HG03469 (cell line): ENCODE data around the gene ANKUB1.

Experiments used
- ATAC-seq: cut with Tn5 transposase; IDR thresholded peaks from one replicate; pipeline ENCODE4 v1.9.1; 2021; ENCODE audit warnings: mild to moderate bottlenecking, moderate library complexity, moderate number of reproducible peaks; ENCODE audit not compliant: unreplicated experiment

The ANKUB1 gene

DNA sequence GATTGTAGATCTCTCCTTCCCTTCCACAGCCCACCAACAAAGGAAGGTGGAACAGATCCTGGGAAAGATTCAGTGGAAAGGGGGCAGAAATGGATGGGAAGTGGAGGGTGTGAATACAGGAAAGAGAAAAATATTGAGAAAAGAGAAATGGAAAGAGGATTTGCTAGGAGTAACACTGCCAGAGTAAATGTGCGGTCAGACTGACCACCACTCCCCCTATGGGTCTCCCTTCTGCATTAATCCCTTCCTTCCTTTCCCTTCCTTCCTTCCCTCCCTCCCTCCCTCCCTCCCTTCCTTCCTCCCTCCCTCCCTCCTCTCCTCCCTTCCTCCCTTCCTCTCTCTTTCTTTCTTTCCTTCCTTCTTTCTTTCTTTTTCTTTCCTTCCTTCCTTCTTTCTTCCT is 28.1 kb downstream of the ANKUB1 start:
- no peak for ATAC-seq

DNA sequence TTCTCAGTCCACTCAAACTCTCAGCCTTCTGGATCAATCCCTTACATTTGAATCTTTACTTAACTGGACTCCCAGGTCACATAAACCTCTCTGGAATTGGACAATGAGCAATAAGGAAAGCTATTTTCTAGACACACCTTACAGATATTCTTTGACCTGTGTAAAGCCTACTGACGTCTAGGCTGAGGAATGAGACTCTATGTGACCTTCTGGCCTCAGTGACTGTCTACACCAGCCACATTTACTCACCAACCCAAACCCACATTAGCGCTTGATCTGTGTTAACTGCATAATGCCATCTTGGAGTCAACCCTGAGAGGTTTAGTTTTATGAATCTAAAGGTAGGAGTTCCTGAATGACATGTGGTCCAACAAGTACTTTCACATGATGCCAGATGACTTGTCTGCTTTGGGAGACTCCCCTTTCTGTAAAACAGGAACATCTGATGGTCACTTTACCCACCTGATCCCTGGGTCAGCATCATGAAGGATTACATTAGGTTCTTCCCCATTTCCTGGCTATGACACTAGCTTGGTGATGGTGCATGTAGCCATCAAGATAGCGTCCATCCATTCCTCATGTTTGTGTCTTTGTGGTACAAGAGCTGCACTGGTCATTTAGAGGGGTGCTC is 28.7 kb downstream of the ANKUB1 start:
- no peak for ATAC-seq

DNA sequence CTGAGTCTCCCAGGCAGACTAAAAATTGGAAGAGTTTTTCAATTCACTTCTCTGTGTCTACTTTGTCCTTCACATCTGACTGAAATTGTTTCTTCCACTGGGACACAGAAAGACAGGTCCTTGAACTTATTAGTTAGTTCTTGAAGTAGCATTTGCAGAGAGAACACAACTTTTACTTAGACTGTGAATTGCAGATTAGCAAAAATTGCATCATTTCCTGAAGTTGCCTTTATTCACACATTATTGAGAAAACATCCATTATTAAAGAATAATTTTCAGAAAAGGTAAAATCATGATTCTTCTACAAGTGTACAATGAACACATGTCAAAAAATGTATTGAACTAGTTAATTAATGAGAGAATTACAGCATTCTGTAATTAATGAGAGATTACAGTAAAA is 38.6 kb downstream of the ANKUB1 start:
- ATAC-seq: no peak

DNA sequence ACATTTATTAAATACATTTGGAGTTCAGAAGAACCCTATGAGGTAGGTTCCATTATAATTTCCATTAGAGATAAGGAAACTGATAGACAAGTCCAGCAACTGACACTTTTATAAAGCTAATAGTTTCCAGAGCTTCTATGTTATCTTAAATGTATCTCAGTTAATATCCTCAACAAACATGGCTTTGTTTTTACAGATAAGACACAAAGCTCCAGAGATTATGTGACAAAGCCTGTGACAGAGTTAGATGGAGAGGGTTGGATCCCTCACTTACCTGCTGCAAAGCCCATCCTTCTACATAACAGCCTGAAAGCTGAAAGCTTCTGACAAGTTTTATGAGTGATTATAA is 39.6 kb downstream of the ANKUB1 start:
- ATAC-seq: no peak

DNA sequence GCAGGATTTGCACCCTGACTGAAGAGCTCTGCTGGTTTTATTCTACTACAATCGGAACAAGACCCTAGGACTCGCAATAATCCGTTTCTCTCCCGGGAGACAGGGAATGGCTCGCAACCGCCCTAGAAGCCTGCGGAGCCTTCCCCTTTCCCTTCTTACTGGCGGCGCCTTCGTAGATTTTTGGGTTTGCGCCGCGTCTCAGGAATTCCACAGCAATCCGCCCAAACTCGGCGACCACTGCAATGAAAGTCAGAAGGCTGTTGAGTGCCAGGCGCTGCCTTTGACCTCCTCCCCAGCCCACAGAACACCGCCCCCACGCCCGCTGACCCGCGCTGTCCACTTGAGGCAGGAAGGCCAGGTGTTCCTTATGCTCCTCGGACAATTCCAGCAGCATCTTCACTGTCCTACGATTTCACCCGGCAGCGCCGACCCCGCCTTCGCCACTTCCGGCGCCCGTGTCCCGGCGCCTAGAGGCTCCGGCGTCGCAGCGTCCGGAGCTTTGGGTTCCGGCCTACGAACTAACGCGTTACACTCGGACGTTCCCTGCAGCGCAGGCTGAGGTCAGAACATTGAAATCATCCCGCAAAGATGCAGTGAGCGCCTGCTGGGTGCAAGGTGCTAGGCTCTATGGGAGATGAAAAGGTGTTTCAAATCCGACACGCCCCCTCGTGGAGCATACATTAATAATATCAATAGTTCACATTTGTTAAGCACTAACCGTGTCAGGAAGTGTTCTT is 40.1 kb downstream of the ANKUB1 start, which contains the start of gene COMMD2:
Gene COMMD2 (minus strand): TSS at position 439 of the 737 bp plus-strand sequence. CDS start 45 bp downstream, at position 394.
- peak; percentile 99 for ATAC-seq

DNA sequence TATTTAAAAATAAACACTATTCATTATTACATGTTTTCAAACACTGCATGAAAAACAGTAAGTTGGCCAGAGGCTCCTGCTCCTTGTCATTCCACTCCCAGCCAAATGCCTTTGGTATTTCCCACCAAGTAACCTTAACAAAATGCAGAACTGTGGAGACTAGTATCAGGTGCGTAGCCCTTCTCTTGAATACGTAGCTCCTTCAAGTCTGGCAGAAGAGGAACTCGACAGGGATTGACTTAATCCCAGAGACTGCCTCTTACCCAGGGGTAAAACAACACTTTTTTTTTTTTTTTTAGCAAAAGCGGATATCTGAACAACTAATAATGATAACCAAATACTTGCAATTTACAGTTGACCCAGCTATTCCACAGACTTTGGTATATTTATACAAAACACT is 40.8 kb downstream of the ANKUB1 start:
- ATAC-seq: no peak

DNA sequence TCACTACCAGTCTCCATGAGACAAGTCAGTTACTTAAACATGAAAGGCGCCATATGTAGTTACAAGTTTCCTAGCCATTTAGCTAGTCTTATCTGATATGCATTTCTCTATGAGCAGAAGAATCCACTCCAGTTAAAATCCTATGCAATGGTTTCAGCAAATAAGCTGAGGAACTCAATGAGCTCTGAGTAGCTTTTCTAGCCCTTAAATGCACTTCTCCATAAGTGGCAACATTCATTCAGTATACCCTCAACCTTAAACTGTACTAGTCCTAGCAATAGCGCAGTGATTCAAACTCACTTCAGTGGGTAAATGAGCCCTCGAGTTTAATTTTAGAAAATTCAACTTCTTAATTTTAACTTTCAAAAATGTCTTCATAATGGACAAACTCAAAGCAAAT is 47.7 kb downstream of the ANKUB1 start:
- no peak for ATAC-seq

DNA sequence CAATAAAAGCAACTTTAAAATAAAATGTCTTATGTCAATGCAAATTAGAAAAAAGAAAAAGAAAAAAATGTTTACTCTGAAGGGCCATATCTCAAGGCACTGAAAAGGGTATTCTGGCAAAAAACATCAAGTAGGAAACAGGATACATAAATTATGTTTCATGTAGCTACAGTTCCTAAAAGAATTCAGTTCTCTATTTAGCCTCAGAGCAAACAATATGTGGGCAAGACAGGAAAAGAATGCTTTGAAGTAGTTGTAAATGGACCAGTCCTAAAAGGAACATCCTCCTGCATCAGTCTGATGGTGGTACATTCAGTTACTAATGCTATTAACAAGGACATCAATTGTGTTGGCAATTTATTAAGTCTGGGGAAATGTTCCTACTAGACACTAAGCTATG is 48.2 kb downstream of the ANKUB1 start:
- ATAC-seq: no peak

DNA sequence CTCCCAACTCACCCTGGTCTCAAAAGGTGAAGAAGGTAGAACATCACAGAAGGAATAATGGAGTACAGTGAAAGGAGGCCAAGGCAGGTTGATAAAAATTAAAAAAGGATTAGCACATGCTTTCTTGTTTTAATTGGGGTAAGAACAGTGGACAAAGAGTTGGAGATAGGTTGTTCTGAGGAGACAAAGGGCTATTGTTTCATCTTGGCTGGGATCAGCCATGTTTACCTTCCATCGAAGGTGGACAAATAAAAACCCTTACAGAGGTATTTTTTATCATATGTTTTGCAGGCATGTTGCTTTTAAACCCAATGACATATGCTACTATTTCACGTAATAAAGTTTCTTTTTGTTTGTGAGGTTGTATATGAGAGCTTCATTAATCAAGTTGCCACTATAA is 53.0 kb downstream of the ANKUB1 start:
- no peak for ATAC-seq

DNA sequence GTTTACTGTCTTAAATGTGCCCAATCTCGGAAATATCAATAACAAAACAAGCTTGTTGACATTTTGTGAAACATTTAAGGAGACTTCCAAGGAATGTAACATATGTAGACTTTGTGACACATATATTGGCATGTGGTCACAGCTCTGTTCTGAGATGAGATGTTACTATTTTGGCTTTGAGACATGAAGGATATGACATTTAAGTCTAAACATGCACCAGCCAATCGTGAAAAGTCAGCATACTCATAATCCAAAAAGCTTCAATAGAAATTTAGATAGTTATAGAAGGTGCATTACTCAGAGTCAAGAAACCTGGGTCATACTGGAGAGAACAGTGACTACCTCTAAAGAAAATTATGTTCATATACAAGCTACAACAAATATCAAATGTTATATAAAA is 53.5 kb downstream of the ANKUB1 start:
- no peak for ATAC-seq

DNA sequence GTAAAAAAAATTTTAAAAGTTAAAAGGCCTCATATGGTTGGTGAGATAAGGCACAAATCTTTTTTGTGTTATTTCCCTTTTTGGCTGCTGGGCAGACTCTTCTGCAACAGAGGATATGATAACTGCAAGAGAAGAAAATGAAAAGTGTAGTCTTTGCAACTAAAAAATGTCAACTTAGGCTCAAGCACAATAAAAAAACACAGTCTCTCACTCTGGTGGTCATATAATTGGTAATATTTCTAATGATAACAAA is 55.5 kb downstream of the ANKUB1 start:
- no peak for ATAC-seq

DNA sequence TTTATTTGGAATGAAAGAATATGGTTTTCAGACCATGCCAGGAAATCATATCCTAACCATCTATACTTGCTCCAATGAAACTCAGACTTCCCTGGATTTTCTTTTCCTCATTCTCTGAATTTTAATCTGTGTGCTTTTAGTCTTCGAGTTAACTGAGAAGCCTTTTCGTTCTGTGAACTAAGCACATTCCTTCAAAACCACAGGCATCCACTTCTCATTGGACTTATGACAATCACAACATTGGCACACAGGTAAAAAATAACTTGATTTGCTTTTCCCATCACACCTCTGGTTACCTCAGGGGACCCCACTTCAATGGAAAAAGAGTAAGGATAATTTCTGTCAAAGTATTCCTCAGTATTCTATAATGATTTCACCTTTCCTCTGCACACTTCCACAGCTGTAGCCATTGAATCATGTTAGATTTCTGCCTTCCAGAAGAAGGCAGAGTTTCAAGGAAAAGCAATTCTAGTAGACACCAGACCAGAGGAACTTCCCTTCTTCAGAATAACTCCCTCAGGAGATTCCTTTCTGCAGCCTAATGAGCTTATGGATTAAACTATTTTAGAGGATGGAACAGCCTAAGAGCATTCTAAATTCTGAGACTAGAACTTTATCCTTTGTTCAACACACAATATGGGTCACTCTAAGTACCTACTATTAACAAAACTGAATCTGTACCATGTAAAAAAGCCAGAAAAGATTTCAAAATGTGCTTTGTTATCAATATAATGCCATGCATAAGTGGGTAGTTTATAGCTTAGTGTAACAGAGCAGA is 56.0 kb downstream of the ANKUB1 start:
- no peak for ATAC-seq

DNA sequence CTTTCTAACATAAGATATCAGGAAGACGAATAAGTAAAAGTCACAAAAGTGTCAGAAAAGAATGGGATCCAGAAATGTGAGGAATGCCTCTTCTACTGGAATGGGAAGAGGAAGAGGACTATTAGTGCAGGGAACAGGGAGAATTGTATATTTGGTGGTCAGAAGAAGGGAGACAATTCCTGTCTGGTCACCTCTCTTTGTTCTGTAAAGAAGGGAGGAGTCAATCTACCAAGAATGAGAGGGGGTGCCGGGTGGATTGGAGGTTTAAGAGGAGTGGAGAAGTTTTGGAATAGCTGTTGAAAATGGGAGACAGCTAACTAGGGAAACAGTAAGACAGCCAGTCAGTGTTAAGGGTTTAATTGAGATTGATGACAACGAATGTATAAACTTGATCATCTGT is 60.1 kb downstream of the ANKUB1 start:
- no peak for ATAC-seq

DNA sequence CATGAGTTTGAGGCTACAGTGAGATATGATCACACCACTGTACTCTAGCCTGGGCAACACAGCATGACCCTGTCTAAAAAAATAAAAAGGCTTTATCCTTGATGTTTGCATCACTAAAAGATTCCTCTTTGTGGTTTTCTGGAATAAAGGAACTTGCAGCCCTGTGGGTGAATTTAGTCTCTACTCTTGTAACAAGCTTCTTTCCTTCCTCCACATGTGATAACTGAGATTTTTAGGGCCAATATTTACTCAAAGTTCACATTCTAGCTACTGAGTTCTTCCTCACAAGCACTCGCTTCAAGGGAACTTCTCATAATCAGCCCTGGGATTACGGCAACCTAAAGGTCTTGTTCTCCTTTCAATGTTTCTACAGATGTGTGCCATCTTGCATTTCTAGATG is 64.7 kb downstream of the ANKUB1 start:
- ATAC-seq: no peak

DNA sequence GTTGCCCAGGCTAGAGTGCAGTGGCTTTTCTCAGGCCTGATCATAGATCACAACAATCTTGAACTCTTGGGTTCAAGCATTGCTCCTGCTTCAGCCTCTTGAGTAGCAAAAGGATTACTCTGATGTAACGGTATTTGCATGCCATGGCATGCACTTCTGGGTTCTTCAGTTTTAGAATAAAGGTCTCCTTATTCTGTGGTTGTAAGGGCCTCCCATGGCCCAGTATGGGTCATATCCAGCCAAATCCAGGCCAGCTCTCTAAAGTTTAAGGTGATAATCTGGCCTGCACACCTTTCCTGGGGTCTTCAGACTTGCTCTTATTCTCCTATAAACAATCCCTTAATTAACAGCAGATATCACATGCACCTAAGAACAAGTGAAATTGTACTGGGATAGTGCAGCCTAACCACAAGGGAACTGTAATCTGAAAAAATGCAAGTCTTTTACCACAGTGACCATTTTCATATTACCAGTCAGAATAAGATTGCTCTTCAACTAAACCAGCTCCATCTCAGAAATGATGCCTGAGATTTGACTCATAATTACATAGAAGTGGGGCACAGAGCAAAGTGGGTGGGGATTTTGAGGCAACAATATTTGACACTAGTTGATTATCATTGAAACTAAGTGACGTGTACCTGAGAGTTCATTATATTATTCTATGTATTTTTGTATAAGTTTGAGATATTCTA is 65.5 kb downstream of the ANKUB1 start:
- ATAC-seq: peak; percentile 82

DNA sequence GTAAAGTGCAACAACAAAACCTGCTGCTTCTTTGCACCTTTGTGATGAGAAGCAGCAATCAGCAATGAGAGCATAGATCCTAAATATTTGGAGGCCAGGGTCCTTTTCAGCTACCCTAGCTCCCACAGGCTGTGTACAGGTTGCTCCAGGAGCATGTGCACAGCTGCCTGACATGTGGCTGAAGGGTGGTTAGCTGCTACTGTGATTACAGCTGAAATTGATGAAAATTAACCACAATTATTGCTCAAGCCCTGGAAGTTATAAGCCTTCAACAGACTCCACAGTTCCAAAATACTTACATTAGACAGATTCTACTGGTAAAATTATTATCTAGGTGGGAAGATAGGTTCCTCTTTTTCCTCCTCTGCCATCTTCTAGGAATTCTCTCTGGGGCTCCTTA is 68.6 kb downstream of the ANKUB1 start:
- no peak for ATAC-seq

DNA sequence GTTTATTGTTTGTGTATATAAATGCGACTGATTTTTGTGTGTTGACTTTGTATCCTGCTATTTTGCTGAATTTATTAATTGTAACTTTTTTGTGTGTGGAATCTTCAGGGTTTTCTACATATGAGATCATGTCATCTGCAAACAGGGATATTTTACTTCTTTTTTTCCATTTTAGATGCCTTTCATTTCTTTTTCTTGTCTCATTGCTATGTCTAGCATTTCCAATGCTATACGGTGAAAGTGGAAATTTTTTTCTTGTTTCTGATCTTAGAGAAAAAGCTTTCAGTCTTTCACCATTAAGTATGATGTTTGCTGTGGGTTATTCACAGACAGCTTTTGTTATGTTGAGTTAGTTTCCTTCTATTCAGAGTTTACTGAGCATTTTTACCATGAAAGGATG is 71.4 kb downstream of the ANKUB1 start:
- no peak for ATAC-seq

DNA sequence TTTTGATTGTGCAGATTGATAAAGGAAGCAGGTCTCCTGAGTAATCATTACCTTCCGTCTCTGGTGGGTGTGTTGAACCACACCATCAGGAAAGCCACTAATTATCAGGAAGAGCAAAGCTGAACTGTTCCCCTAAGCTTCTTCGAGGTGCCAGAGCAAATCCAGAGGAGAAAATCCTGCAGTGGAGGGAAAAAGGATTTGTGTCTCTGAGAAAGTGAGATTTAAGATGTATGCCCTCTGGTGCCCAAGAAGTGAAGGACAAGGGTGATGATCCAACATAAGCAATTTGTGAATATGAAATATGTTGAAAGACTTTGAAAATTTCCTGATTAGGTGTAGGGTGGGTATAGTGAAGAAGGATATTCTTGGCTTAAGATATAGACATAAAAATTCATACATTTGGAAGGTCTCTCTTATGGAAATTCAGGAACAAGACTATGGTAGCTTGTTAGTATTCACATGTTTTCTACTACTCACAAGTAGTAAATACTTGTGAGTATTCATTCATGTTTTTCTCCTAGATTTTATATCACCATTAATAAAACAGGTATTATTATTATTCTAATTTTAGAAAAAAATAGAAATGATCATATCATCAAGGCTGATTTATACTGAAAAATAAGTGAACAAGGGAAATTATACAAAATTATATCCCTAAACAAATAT is 74.8 kb downstream of the ANKUB1 start:
- ATAC-seq: no peak

DNA sequence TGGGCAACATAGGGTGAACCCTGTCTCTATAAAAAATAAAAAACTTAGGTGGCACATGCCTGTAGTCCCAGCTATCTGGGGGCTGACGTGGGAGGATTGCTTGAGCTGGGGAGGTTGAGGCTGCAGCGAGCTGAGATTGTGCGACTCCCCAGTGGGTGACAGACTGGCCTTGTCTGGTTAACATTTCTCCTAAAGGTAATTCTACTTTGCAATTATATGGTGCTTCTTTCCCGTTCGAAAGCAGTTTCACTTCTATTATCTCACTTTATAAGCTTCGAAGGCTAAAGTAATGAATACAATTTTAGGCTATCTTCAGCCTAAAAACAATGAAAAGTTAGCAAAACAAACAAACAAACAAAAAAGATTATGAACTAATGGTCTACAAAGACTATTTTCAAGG is 75.4 kb downstream of the ANKUB1 start:
- ATAC-seq: no peak

DNA sequence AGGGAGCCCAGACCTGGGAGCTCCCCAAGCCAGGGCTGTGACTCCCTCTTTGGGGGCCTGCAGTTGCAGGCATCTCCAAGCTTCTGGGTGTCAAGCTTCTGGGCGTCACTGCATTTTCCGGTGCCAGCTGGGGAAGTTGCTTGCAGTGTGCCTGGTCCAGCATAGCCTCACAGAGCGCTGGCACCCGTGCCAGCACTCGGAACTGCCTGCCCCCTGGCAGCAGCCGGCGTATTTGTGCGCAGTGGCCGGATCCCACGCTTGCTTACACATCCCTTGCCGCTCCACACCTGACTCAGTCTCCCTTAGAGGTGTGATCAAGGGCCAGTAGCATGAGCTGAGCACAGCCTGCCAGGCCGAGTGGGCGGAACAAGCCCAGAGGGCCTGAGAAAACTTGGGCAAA is 77.1 kb downstream of the ANKUB1 start:
- ATAC-seq: no peak
